ENCODE results near the gene PITPNM3.

Gene PITPNM3

DNA sequence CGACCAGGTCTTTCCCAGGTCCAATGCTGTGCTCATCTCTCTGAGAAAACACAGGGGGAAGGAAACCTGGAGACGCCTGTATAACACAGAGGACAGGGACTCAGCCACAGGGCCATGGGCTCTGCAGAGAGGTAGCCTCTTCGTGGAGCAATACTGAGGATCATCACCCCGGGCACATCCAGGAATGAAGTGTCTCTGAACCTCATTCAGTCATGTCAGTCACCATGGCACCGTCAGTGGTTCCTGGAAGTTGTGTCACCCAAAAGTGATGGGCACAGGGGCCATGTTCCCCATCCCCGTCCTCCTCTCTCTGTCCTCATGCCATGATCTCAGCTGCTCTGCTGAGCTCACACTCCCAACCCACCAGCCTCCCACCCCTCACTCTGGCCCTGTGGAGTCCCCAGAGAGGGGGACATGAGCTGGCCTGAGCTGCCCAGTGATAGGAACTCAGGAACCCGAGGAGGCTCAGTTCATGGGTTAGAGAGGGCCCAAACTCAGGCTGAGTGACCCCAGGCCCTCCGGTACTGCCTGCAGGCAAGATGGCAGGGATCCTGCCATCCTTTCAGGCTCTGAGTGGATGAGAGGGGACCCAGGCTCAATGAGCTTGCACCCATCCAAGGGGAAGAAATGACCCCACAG lies 53.4 kb downstream of the PITPNM3 start:
- H3K4me3 ChIP-seq (ENCODE audit: low read depth, low read length), result no peak overlapping the region
- H3K27ac ChIP-seq, result no peak overlapping the region
- H3K27me3 ChIP-seq (replicated peaks), result no peaks in the 10 kb centered on the region
- TF ChIP-seq, protein P1, sequence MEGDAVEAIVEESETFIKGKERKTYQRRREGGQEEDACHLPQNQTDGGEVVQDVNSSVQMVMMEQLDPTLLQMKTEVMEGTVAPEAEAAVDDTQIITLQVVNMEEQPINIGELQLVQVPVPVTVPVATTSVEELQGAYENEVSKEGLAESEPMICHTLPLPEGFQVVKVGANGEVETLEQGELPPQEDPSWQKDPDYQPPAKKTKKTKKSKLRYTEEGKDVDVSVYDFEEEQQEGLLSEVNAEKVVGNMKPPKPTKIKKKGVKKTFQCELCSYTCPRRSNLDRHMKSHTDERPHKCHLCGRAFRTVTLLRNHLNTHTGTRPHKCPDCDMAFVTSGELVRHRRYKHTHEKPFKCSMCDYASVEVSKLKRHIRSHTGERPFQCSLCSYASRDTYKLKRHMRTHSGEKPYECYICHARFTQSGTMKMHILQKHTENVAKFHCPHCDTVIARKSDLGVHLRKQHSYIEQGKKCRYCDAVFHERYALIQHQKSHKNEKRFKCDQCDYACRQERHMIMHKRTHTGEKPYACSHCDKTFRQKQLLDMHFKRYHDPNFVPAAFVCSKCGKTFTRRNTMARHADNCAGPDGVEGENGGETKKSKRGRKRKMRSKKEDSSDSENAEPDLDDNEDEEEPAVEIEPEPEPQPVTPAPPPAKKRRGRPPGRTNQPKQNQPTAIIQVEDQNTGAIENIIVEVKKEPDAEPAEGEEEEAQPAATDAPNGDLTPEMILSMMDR (IDR thresholded peaks at IDR 0.05; ENCODE audit: low read depth, low read length, missing control alignments), result no peak
- DNase-seq, result no peak
- in situ Hi-C loops (cut with HindIII; ENCODE audit: low pct_ligation_motif_present, low sequenced_read_pairs), result no loop called here
- no peaks in the 10 kb centered on the region for H3K36me3 ChIP-seq (replicated peaks)

DNA sequence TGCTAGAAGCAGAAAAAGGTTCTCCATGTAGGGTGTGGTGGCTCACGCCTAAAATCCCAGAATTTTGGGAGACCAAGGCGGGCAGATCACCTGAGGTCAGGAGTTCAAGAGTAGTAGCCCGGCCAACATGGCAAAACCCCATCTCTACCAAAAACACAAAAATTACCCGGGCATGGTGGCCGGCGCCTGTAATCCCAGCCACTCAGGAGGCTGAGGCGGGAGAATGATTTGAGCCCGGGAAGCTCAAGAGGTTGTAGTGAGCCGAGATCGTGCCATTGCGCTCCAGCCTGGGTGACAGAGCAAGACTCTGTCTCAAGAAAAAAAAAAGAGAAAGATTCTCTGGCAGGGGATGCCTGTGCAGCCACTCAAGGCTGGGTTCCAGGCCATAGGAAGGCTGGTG lies 54.2 kb downstream of the PITPNM3 start:
- no peaks in the 10 kb centered on the region for H3K36me3 ChIP-seq (replicated peaks)
- no peak overlapping the region for H3K27ac ChIP-seq
- DNase-seq, result no peak
- in situ Hi-C loops (cut with HindIII; ENCODE audit: low pct_ligation_motif_present, low sequenced_read_pairs), result no loop called here
- no peak overlapping the region for H3K4me3 ChIP-seq (ENCODE audit: low read depth, low read length)
- TF ChIP-seq, protein P1 (IDR thresholded peaks at IDR 0.05; ENCODE audit: low read depth, low read length, missing control alignments), result no peak
- no peaks in the 10 kb centered on the region for H3K27me3 ChIP-seq (replicated peaks)

DNA sequence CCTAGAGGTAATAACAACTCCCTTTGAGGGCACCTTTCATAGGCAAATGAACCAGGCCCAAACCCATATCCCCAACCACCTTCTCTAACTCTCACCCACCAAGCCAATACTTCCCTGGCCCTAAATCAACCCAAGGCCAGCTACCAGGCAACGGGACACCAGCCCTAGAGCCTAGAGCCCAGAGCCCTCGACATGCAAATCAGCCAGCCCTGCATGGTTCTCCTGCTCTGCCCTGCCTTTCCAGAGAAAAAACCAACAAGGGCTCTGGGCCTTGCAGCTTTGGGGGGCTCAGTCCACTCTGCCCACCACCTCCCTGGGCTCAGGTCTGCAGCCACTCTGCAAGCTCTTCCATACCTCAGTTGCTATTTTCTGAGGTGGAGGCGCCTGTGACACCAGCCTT lies 55.0 kb downstream of the PITPNM3 start:
- H3K27ac ChIP-seq, result no peak overlapping the region
- TF ChIP-seq, protein P1 (IDR thresholded peaks at IDR 0.05; ENCODE audit: low read depth, low read length, missing control alignments), result no peak
- H3K36me3 ChIP-seq (replicated peaks), result no peaks in the 10 kb centered on the region
- DNase-seq, result no peak
- in situ Hi-C loops (cut with HindIII; ENCODE audit: low pct_ligation_motif_present, low sequenced_read_pairs), result no loop called here
- H3K27me3 ChIP-seq (replicated peaks), result no peaks in the 10 kb centered on the region
- H3K4me3 ChIP-seq (ENCODE audit: low read depth, low read length), result no peak overlapping the region

DNA sequence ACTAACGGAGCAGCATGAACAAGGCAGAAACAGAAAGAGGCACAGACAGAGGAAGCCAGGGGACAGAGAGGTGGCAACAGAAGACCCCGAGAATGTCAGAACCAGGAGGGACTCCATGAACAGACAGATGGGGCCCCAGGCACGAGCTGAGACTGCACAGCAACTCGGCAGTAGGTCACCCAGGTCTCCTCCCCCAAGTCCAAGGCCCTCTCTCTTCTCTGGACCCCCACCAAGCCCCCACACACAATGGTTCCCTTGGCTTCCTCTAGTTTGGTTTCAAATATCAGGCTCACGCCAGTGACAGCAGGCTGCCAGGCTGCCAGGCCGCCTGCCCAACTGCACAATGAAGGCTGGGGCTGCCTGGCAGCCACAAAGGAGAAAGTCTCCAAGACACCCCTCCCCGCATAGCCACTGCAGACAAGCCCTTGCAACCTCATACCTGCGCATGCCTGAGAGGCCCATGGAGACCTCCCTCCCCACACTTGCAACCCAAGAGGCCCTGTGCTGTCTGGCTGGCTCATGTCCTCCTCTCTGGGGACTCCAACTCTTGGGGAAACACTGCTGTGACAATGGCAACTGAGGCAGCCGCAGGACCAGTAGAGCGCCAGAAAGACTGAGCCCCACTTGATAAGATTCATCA lies 57.3 kb downstream of the PITPNM3 start:
- H3K27me3 ChIP-seq (replicated peaks), result no peaks in the 10 kb centered on the region
- in situ Hi-C loops (cut with HindIII; ENCODE audit: low pct_ligation_motif_present, low sequenced_read_pairs), result no loop called here
- no peak overlapping the region for H3K27ac ChIP-seq
- H3K36me3 ChIP-seq (replicated peaks), result no peaks in the 10 kb centered on the region
- TF ChIP-seq, protein P1 (IDR thresholded peaks at IDR 0.05; ENCODE audit: low read depth, low read length, missing control alignments), result no peak
- no peak for DNase-seq
- H3K4me3 ChIP-seq (ENCODE audit: low read depth, low read length), result no peak overlapping the region

DNA sequence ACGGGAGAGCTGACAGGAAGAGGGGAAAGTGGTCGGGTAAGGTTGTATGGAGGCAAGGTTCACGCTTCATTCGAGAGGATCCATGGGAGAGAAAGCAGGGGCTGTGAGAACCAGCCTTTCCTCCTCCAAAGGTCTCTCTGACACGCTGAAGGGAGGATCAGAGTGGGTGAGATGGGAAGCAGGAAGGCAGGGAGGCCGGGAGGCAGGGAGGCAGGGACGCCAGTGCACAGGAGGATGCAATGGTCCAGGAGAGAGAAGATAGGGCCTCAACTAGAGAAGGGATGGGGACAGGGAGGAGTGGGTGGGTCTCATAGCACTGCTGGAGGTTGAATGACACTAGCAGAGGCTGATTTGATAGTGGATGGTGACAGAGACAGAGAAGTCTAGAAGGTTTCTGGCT lies 58.0 kb downstream of the PITPNM3 start:
- Histone ChIP-seq H3K27ac (no peak overlapping the region), H3K36me3 (replicated peaks) (no peaks in the 10 kb centered on the region), H3K4me3 (ENCODE audit: low read depth, low read length) (no peak overlapping the region), H3K27me3 (replicated peaks) (no peaks in the 10 kb centered on the region)
- in situ Hi-C loops (cut with HindIII; ENCODE audit: low pct_ligation_motif_present, low sequenced_read_pairs), result no loop called here
- no peak for DNase-seq
- TF ChIP-seq, protein P1 (IDR thresholded peaks at IDR 0.05; ENCODE audit: low read depth, low read length, missing control alignments), result no peak
